T-cell (primary cell): ENCODE measurements around the gene LRP1B. TPM values are rescaled to one million over a fixed set of nuclear protein-coding genes. Genes with fewer than 3 reads are reported as not detected.

Experiments
- ATAC-seq, 4 experiments: fragments of 200-7000 bp in 3 of 4; fragments of 150-1000 bp in 1 of 4; cut with Tn5 transposase; replicated peaks in 1 of 4; 1 replicate in 3 of 4; 2 replicates in 1 of 4; pipeline ENCODE4 v1.10.0; 2021; ENCODE audit warnings: moderate library complexity in 3 of 4, mild to moderate bottlenecking in 2 of 4, moderate number of reproducible peaks in 1 of 4
- CTCF ChIA-PET, 2 donors: fragments of 300-600 bp; sonication (Branson Sonifier 250); formaldehyde crosslinking; loops; one replicate each; lab custom pipeline; 2022; ENCODE audit warnings: antibody characterized with exemption in 2 of 2; lab: Charles Lee
- POLR2A ChIA-PET, 2 donors: fragments of 300-600 bp; sonication (Branson Sonifier 250); formaldehyde crosslinking; loops; one replicate each; lab custom pipeline; 2022; ENCODE audit warnings: antibody characterized with exemption in 2 of 2; lab: Charles Lee
- DNase-seq, 35 experiments: peaks; one replicate each; pipeline versions ENCODE4 v3.0.0 to v3.0.0-alpha.2; 2013 to 2023
- H3K27ac ChIP-seq: one replicate; pipeline ENCODE4 v1.5.1; 2013; ENCODE audit warnings: low read length
- H3K27me3 ChIP-seq, 2 experiments: replicated peaks in 1 of 2; 1 replicate in 1 of 2; 2 replicates in 1 of 2; pipeline versions ENCODE4 v1.6.1 to v1.7.0; 2013; ENCODE audit warnings: low read length in 1 of 2, mixed read lengths in 1 of 2; ENCODE audit not compliant: control insufficient read depth in 2 of 2, insufficient read depth in 2 of 2; ENCODE audit errors: extremely low read depth in 1 of 2
- H3K36me3 ChIP-seq, 2 donors: 1 replicate in 1 of 2; 2 replicates in 1 of 2; pipeline versions ENCODE4 v1.6.1 to v1.7.0; 2013; ENCODE audit warnings: low read length in 1 of 2; ENCODE audit not compliant: control insufficient read depth in 2 of 2, insufficient read depth in 1 of 2; ENCODE audit errors: extremely low read depth in 1 of 2
- H3K4me1 ChIP-seq, 2 experiments: 1 replicate in 1 of 2; 2 replicates in 1 of 2; pipeline versions ENCODE4 v1.6.1 to v1.7.0; 2013; ENCODE audit warnings: low read length in 2 of 2, mixed read lengths in 1 of 2; ENCODE audit not compliant: insufficient read depth in 2 of 2, control insufficient read depth in 1 of 2; ENCODE audit errors: extremely low read depth in 1 of 2
- H3K4me3 ChIP-seq, 2 donors: 1 replicate in 1 of 2; 2 replicates in 1 of 2; pipeline versions ENCODE4 v1.5.1 to v1.7.0; 2013; ENCODE audit warnings: mild to moderate bottlenecking in 2 of 2, low read length in 1 of 2, moderate library complexity in 1 of 2; ENCODE audit not compliant: control insufficient read depth in 1 of 2; ENCODE audit errors: extremely low read depth in 1 of 2
- H3K9me3 ChIP-seq: 2 replicates; pipeline ENCODE4 v1.7.0; 2013
- H3K27ac Mint-ChIP-seq, 2 donors: one replicate each; pipeline ENCODE4 v1.8.0; 2020 to 2021; ENCODE audit warnings: mild to moderate bottlenecking in 2 of 2, mixed read lengths in 2 of 2
- H3K27me3 Mint-ChIP-seq, 2 donors: one replicate each; pipeline ENCODE4 v1.8.0; 2021 to 2022; ENCODE audit warnings: mixed read lengths in 2 of 2
- H3K36me3 Mint-ChIP-seq: one replicate; pipeline ENCODE4 v1.8.0; 2021; ENCODE audit warnings: mixed read lengths
- H3K4me1 Mint-ChIP-seq, 3 donors: one replicate each; pipeline ENCODE4 v1.8.0; 2020 to 2022; ENCODE audit warnings: mixed read lengths in 3 of 3, mild to moderate bottlenecking in 1 of 3
- H3K4me3 Mint-ChIP-seq, 3 donors: one replicate each; pipeline ENCODE4 v1.8.0; 2020 to 2022; ENCODE audit warnings: mild to moderate bottlenecking in 3 of 3, mixed read lengths in 3 of 3, moderate library complexity in 3 of 3
- H3K9me3 Mint-ChIP-seq, 3 donors: one replicate each; pipeline ENCODE4 v1.8.0; 2020 to 2022; ENCODE audit warnings: mixed read lengths in 3 of 3
- WGBS: methylation state at CpG from one replicate; pipeline ENCODE4 v1.1.5; 2013; ENCODE audit warnings: missing lambda C conversion rate; ENCODE audit not compliant: insufficient coverage; 5-methylcytosine and 5-hydroxymethylcytosine counted together
- total RNA-seq, 35 experiments: library from RNA in 6 of 35; stranded (reverse) in 6 of 35; fragments of 120-200 nt in 1 of 35; gene quantifications; one replicate each; pipeline versions ENCODE4 v1.2.1 to v1.2.4 and lab custom pipeline; 2013 to 2026

LRP1B gene
- total RNA-seq, 5 donors from 2014 or later (not counting 1 experiment from before 2014, with no cell fraction given): not detected

- no peak overlapping the region for H3K4me3 Mint-ChIP-seq
- H3K36me3 Mint-ChIP-seq: no peaks in the 10 kb centered on the region
These were observed 163.3 kb downstream of the LRP1B start for GRCh38 chr2:141967503-141967902.

GRCh38 chr2:141959941-141960340 is 170.9 kb downstream of the LRP1B start:
- Mint-ChIP-seq H3K4me1 (no peaks in the 10 kb centered on the region), H3K9me3 (peaks cover 0 to 6% (median 0%) of the 10 kb centered on the region in 3 donors), H3K4me3 (no peak overlapping the region), H3K27ac (no peak overlapping the region), H3K36me3 (no peaks in the 10 kb centered on the region), H3K27me3 (no peaks in the 10 kb centered on the region)
- POLR2A ChIA-PET: no interaction called here
- DNase-seq (no peak), ATAC-seq (no peak)
- Histone ChIP-seq H3K9me3 (no peaks in the 10 kb centered on the region), H3K27ac (no peak overlapping the region), H3K4me3 (no peak overlapping the region), H3K27me3 (no peaks in the 10 kb centered on the region), H3K4me1 (no peaks in the 10 kb centered on the region), H3K36me3 (no peaks in the 10 kb centered on the region)
- WGBS: no CpG with 5 or more reads among the region's 1 CpG
- CTCF ChIA-PET: no interaction called here

More at GRCh38 chr2:141967503-141967902, 163.3 kb downstream of the LRP1B start:
- Histone ChIP-seq H3K36me3 (no peaks in the 10 kb centered on the region), H3K27ac (no peak overlapping the region), H3K27me3 (no peaks in the 10 kb centered on the region), H3K4me3 (no peak overlapping the region), H3K4me1 (no peaks in the 10 kb centered on the region), H3K9me3 (no peaks in the 10 kb centered on the region)
- POLR2A ChIA-PET: no interaction called here
- H3K4me1 Mint-ChIP-seq: no peaks in the 10 kb centered on the region
- CTCF ChIA-PET: no interaction called here
- WGBS: no CpG with 5 or more reads among the region's 1 CpG
- H3K27me3 Mint-ChIP-seq: no peaks in the 10 kb centered on the region
- ATAC-seq: no peak
- peaks cover 12 to 17% (median 15%) of the 10 kb centered on the region in 3 donors for H3K9me3 Mint-ChIP-seq
- DNase-seq: no peak
- H3K27ac Mint-ChIP-seq: no peak overlapping the region

- Histone ChIP-seq H3K27ac (no peak overlapping the region), H3K4me1 (no peaks in the 10 kb centered on the region), H3K27me3 (no peaks in the 10 kb centered on the region), H3K36me3 (no peaks in the 10 kb centered on the region), H3K9me3 (no peaks in the 10 kb centered on the region), H3K4me3 (no peak overlapping the region)
- H3K27me3 Mint-ChIP-seq: no peaks in the 10 kb centered on the region
- peaks cover 1 to 8% (median 3%) of the 10 kb centered on the region in 3 donors for H3K9me3 Mint-ChIP-seq
- no peaks in the 10 kb centered on the region for H3K4me1 Mint-ChIP-seq
- POLR2A ChIA-PET: no interaction called here
- no peak overlapping the region for H3K27ac Mint-ChIP-seq
- ATAC-seq: no peak
- CTCF ChIA-PET: no interaction called here
- no peak overlapping the region for H3K4me3 Mint-ChIP-seq
- no peak for DNase-seq
- H3K36me3 Mint-ChIP-seq: no peaks in the 10 kb centered on the region
These were observed 171.8 kb downstream of the LRP1B start for GRCh38 chr2:141959016-141959415.

- no CpG with 5 or more reads among the region's 1 CpG for WGBS
- Histone ChIP-seq H3K4me3 (no peak overlapping the region), H3K27me3 (no peaks in the 10 kb centered on the region), H3K36me3 (no peaks in the 10 kb centered on the region), H3K4me1 (no peaks in the 10 kb centered on the region), H3K9me3 (no peaks in the 10 kb centered on the region), H3K27ac (no peak overlapping the region)
- H3K9me3 Mint-ChIP-seq: peaks cover 3 to 10% (median 5%) of the 10 kb centered on the region in 3 donors
- ChIA-PET POLR2A (no interaction called here), CTCF (no interaction called here)
- DNase-seq: no peak
- H3K27ac Mint-ChIP-seq: no peak overlapping the region
- no peaks in the 10 kb centered on the region for H3K27me3 Mint-ChIP-seq
- H3K4me3 Mint-ChIP-seq: no peak overlapping the region
- no peaks in the 10 kb centered on the region for H3K36me3 Mint-ChIP-seq
- no peaks in the 10 kb centered on the region for H3K4me1 Mint-ChIP-seq
- ATAC-seq: no peak
These were observed 172.9 kb downstream of the LRP1B start for GRCh38 chr2:141957827-141958450.

DNA sequence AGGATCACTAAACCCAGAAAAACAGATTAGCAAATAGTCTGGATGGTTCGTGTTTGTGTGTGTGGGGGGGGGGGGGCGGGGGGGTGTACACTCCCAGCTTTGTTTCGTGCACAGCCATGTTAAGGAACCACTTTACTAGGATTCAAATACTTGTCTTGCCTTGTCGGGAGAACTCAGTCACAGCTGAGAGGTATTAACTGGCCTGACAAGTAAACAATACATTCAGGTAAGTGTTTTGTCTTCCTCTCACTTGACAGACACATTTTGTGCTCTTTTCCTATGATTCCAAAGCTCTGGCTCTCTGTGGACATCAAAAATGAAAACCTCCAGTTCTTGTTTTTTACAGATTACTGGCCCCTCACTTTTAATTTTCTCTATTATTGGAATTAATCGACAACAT is 173.5 kb downstream of the LRP1B start:
- WGBS: 17% methylated on average over 1 of the region's 5 CpGs
- Mint-ChIP-seq H3K36me3 (no peaks in the 10 kb centered on the region), H3K9me3 (peaks cover 3 to 12% (median 5%) of the 10 kb centered on the region in 3 donors), H3K4me3 (no peak overlapping the region), H3K4me1 (no peaks in the 10 kb centered on the region), H3K27ac (no peak overlapping the region), H3K27me3 (no peaks in the 10 kb centered on the region)
- CTCF ChIA-PET: interaction anchor here in 1 of 2 donors (0.6 kb wide), 1 partner anchor 456 kb away, joined by 3 read pairs; no protein-coding TSS in a partner anchor
- no peaks in the 10 kb centered on the region for H3K36me3 ChIP-seq
- POLR2A ChIA-PET: no interaction called here
- no peak overlapping the region for H3K27ac ChIP-seq
- DNase-seq: no peak
- no peaks in the 10 kb centered on the region for H3K27me3 ChIP-seq
- ATAC-seq: no peak
- no peak overlapping the region for H3K4me3 ChIP-seq
- H3K9me3 ChIP-seq: no peaks in the 10 kb centered on the region
- no peaks in the 10 kb centered on the region for H3K4me1 ChIP-seq

DNA sequence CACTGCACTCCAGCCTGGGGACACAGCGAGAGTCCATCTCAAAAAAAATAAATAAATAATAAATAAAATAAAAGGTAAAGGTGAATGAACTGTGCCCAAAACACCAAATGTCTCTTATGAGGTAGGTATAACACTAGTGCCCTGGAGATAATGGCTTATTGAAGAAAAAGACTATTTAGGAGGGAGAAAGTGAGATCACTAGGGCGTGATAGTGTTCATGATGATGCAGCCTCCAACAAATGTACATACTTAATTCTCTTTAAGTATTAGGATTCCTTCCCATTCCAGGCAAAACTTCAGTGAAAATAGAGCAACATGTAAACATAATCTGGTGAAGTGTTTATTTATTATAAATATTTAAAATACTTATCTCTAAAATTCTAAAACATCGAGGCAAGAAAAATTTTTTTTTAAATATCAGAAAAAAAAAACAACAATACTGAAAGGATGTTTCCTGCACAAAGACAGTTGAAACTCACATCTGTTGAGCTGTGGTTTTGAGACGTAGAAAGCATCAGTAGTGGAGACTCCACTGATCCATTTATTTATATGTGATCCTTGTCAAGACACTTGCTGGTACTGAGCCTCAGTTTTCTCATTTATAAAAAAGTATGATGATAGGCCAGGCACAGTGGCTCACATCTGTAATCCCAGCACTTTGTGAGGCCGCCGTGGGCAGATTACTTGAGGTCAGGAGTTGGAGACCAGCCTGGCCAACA is 183.3 kb downstream of the LRP1B start:
- H3K4me1 Mint-ChIP-seq: no peaks in the 10 kb centered on the region
- no peak overlapping the region for H3K27ac Mint-ChIP-seq

More for the DNA sequence above, 183.3 kb downstream of the LRP1B start:
- H3K4me3 Mint-ChIP-seq: no peak overlapping the region
- ChIA-PET POLR2A (no interaction called here), CTCF (no interaction called here)
- no CpG with 5 or more reads among the region's 6 CpGs for WGBS
- ATAC-seq: no peak
- Histone ChIP-seq H3K4me1 (no peaks in the 10 kb centered on the region), H3K9me3 (no peaks in the 10 kb centered on the region), H3K27me3 (no peaks in the 10 kb centered on the region), H3K27ac (no peak overlapping the region), H3K4me3 (no peak overlapping the region), H3K36me3 (no peaks in the 10 kb centered on the region)
- no peak for DNase-seq
- H3K27me3 Mint-ChIP-seq: no peaks in the 10 kb centered on the region
- H3K36me3 Mint-ChIP-seq: no peaks in the 10 kb centered on the region
- H3K9me3 Mint-ChIP-seq: peaks cover 4 to 13% (median 9%) of the 10 kb centered on the region in 3 donors
